Measurements from ENCODE around the gene ADSS1. TPM values are rescaled to one million over a fixed set of nuclear protein-coding genes. Genes with fewer than 3 reads are reported as not detected.
"Not testable (repeated sequence)": the region's sequence is repeated elsewhere in the genome, so short reads cannot be mapped to it uniquely, and the experiment has no call there.

Gene ADSS1
- total RNA-seq, 1 experiment from 2014 or later = 0.57 TPM

DNA sequence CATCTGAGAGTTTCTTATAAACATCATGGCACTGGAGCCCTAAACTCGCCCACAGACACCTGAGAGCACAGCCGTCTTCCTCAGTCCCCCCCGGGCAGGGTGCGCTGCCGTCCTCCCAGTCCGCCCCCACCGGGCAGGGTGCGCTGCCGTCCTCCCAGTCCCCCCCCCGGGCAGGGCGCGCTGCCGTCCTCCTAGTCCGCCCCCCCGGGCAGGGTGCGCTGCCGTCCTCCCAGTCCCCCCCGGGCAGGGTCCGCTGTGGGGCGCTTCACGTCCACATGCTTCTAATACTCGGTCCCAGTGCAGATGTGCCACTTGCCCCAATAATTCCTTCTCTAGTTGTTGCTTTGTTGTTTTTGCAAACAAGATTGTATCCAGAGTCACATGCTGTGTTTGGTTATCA, 6.9 kb upstream of the ADSS1 start:
- DNase-seq (ENCODE audit: low read depth) = no peak

- DNase-seq (ENCODE audit: low read depth) = no peak
These were observed 6.4 kb upstream of the ADSS1 start for GRCh38 chr14:104717646-104718045.

DNA sequence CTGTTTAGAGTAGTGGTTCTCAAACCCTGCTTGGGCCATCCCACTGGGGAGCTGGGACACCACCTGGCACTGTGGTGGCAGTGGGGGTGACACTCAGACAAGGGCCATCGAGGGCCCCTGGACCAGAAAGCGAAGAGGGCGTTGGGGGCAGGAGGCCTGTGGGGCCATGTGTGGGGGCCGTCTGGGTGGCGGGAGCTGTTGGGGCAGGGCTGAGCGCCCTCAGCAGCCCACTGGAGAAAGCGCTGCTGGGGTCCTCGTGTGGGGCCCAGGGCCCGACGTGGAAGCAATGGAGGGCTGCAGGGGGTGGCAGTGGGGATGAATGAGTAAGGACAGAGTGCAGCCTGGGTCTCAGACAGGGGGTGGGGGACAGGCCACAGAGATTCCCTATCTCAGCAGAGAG, 5.9 kb upstream of the ADSS1 start:
- DNase-seq (ENCODE audit: low read depth) = no peak

GRCh38 chr14:104718871-104719270, 5.2 kb upstream of the ADSS1 start:
- DNase-seq (ENCODE audit: low read depth) = no peak

DNA sequence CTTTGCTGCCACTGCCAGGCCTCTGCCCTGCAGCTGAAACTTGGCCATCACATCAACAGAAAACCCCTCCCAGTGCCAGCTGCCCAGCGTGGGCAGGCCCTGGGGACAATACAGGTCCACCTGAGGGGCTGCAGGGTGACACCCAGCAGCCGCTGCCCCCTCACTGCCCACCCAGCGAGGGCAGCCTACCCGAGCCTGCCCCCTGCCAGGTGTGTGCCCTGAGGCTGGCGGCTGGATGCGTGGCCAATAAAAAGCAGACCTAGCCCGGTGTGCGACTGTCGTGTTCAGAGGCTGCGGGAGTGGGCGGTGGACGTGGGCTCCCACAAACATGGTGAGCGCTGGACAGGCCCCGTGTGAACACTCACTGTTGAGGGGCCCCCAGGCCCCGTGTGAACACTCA, 4.7 kb upstream of the ADSS1 start:
- DNase-seq (ENCODE audit: low read depth) = no peak

DNA sequence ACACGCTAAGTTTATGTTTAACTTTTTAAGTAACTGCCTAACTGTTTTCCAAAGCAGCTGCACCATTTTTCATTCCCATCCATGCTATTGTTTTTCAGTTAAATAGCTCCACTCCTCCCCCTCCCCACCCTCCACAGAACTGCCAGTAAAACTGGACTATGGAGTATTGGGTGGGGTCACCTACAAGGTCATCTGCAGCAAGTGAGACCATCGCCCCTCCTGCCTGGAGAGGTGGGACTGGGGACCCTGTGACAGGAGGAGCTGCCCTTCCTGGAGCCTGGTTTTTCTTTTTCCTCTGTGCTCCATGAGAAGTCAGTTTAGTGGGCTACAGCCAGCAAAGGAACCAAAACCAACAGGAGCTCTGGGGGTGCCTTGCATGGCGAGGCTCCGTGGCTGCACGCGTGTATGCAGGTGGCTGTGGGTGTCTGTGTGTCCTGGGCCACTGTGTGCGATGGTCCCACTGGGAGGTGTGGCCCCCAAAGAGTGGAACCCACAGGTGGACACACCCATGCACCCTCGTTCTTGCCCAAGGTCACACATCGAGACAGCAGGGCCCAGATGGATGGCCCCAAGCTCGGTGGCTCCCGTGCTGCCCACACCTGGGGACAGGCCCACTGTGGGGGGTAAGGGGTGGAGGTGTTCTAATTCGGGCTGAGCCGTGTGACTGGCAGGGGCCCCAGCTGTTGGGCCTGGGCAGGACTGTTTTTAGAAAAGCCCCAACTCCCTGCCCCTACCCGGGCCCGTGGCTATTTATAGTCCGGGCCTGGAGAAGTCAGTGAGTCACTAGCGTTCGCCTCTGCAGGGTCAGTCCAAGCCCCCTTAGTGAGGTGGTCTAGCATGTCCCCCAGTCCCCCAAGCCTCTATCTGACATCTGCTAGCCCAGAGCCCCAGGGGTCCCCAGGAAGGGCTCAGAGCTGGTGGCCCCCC, 2.3 kb upstream of the ADSS1 start:
- DNase-seq (ENCODE audit: low read depth) = no peak

- no peak for DNase-seq (ENCODE audit: low read depth)
These were observed 935 bp upstream of the ADSS1 start for GRCh38 chr14:104722938-104723650.

DNA sequence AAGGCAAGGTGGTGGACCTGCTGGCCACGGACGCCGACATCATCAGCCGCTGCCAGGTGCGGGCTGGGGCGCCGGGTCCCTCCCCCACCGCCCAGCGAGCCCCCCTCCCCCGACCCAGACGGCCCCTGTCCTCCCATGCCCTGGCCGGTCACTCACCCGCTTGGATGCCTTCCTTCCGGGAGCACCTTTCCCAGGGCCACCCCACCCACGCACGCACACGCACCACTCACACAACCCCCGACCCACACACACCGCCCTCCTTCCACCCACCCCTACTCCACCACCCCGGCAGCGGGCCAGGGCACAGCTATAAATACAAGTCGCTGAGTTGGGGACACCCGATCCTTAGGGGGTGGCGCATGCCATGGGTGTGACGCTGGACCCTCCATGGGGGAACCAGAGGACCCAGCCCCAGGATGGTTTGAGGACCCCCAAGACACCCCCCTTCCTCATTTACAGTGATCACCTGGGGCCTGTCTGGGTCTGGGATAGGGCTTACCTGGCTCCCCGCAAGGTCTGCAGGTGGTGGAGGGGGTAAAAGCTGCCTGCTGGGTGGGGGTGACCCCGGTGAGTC, 465 bp downstream of the ADSS1 start:
- peak; percentile 47 for DNase-seq (ENCODE audit: low read depth)

DNA sequence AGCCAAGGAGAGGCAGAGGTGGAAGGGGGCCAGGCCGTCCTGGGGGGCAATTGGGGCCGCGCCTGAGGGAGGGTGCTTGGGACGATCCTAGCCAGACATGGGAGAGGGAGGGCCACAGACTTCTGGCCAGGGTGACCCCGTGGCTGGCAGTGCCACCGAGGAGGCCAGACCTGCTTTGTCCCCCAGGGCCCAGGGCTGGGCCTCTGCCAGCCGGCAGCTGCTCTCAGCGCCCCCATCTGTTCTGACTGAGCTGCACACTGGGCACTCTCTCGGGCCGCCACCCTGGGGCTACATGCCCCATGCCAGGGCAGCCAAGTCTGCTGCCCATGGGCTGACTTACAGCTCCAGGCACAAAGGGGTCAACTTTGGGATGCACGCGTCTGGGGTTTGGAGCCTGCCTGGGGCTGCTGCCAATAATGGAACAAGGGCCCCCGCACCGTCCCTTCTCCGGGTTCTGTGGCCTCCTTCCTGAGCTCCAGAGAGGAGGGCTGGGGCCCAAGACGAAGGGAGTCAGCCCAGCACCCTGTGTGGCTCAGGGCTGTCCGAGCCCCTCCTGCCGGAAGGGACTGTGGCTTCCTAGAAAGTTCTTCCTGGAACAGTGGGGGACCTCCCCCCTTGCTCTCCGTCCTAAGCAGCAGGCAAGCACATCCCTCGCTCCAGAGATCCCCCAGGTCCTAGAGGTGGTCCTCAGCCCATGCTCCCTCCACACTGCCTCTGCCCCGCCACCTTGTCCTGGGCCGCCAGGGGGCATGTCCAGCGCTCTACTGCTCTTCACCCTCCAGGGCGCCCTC, 1.1 kb downstream of the ADSS1 start:
- DNase-seq (ENCODE audit: low read depth) = peak; percentile 70

- no peak for DNase-seq (ENCODE audit: low read depth)
These were observed 1.9 kb downstream of the ADSS1 start for GRCh38 chr14:104725772-104726548.

- no peak for DNase-seq (ENCODE audit: low read depth)
These were observed 2.8 kb downstream of the ADSS1 start for GRCh38 chr14:104726600-104727451.

- no peak for DNase-seq (ENCODE audit: low read depth)
These were observed 4.6 kb downstream of the ADSS1 start for GRCh38 chr14:104728631-104729030.

GRCh38 chr14:104729176-104729834, 5.3 kb downstream of the ADSS1 start:
- DNase-seq (ENCODE audit: low read depth) = not testable (repeated sequence)

DNA sequence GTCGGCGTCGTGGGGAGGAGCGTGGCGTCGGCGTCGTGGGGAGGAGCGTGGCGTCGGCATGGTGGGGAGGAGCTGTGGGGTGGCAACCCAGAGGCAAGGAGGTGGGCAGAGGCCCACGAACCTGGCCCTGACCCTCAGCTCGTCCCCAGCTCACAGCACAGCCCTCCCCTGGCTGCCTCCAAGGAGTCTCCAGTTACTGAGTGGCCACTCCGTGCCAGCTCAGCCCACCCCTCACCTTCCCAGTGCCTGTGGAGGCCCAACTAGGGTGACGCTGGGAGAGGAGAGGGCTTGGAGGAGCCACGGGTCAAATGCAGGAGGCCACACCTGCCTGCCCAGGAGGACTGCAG, 5.8 kb downstream of the ADSS1 start:
- no peak for DNase-seq (ENCODE audit: low read depth)

DNA sequence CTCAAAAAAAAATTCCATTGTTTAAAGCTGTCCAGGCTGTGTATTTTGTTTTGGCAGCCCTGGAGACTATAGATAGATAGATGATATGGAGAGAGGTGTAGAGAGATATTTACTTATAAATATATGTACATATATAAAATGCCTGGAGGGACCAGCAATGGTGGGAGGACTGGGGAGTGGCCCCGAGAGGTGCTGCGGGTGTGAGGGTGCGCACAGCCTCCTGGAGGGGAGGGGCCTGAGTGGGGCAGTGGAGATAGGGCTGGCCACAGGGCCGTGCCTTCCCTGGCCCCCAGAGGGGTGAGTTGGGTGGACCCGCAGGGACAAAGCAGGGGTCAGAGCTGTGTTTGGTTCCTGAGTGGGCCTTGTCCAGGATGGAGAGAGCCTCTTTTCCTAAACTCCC, 6.5 kb downstream of the ADSS1 start:
- DNase-seq (ENCODE audit: low read depth) = no peak

DNA sequence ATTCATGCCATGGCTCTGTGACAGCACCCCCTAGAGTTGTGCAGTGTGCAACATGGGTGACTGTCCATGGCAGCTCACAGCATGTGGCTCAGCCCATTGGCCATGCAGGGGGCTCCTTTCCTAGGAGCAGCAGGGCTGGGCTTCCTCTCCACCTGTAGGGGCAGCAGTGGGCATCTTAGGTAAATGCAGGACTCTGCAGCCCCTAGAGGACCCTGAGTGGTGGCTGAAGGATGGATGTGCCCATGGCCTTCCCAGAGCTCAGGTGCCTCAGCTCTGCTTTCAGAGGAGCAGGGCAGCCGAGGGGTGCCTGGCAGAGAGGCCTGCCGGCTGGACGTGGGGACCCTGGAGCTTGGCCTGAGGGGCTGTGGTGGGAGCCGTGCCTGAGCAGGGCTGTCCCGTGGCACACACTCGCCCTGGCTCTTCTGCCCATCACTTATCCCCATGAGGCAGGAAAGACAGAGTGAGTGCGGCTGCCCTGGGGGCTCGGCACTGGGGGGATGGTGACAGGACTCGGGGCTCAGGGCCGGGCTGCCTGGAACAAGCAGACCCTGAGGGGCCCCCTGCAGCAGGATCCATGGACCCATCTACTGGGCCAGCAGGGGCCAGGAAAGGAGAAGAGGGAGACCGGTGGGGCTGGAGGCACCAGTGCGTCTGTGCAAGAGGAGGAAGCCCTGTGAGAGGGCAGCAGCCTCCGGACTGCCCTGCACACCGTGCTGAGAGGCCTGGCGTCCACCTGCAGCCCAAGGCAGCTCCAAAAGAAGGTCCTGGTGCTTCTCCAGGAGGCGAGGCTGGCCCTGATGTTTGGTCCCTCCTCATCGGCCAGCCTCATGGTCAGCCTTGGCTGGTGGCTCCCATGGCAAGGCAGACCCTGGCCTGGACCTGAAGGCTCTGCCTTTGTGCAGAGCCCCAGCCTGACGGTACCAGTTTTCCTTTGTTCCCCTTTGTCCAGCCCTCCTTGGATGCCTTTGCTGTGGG, 7.6 kb downstream of the ADSS1 start:
- no peak for DNase-seq (ENCODE audit: low read depth)

GRCh38 chr14:104732355-104732804, 8.4 kb downstream of the ADSS1 start:
- peak; percentile 74 for DNase-seq (ENCODE audit: low read depth)

DNA sequence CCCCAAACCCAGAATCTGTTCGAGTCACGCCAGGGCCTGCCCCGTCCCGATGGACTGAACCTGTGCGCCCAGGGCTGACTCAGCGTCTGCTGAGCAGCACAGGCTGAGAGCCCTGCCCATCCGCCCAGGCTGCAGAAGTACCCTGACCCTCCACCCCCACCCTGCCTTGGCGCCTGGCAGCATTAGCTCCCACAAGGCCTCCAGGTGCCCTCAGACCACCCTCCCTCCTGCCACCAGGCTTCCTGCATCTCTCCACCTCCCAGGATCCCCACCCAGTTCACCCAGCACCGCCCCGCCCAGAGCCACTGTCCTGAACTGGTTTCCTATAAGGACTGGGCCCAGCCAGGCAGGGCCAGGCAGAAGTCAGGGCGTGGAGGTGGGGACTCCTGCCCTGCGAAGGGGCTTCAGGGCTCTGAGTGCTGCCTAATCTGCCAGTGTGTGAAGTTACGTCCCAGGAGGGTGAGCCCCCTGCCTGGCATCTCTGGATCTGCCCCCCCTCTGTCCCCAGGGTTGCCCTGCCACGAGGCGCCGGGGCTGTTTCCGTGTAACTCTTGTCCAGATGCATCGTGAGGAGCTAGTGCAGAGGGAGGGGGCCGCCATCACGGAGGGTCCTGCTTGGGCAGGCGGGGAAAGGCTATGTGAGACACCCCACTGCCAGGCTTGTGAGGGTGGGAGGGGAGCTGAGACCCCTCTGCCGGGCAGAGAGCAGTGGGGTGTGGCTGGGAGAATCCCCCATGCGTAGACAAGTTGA, 9.1 kb downstream of the ADSS1 start:
- DNase-seq (ENCODE audit: low read depth) = no peak

All from Daoy (cell line).